Measurements from ENCODE around the gene PRKAR2A. TPM values are rescaled to one million over a fixed set of nuclear protein-coding genes. Genes with fewer than 3 reads are reported as not detected.
"Not testable (repeated sequence)": the region's sequence is repeated elsewhere in the genome, so short reads cannot be mapped to it uniquely, and the experiment has no call there.

Gene PRKAR2A
- total RNA-seq, 1 donor from 2014 or later = 29.7 TPM

GRCh38 chr3:48734541-48734940 is 113.1 kb downstream of the PRKAR2A start:
- intact Hi-C loops (cut with micrococcal nuclease) = not testable (repeated sequence)

GRCh38 chr3:48733752-48734518 is 113.7 kb downstream of the PRKAR2A start:
- intact Hi-C loops (cut with micrococcal nuclease) = not testable (repeated sequence)

GRCh38 chr3:48727511-48727910 is 120.2 kb downstream of the PRKAR2A start:
- intact Hi-C loops (cut with micrococcal nuclease) = no loop called here

GRCh38 chr3:48725185-48725855 is 122.4 kb downstream of the PRKAR2A start:
- intact Hi-C loops (cut with micrococcal nuclease) = not testable (repeated sequence)

GRCh38 chr3:48723725-48724124 is 123.9 kb downstream of the PRKAR2A start:
- intact Hi-C loops (cut with micrococcal nuclease) = no loop called here

GRCh38 chr3:48723293-48723692 is 124.4 kb downstream of the PRKAR2A start:
- intact Hi-C loops (cut with micrococcal nuclease) = not testable (repeated sequence)

- intact Hi-C loops (cut with micrococcal nuclease) = loop anchor here (1.0 to 10.0 kb wide), 20 partner anchors 32 to 1432 kb away; partner anchors contain the start of genes APEH, ARIH2, DAG1 and KIF9
Measured at GRCh38 chr3:48716982-48717746, 130.5 kb downstream of the PRKAR2A start, which contains the start of gene IP6K2. IP6K2 (minus strand) TSS chr3:48717221; CDS start chr3:48695291, 21,930 bp downstream.

GRCh38 chr3:48716508-48716981 is 131.1 kb downstream of the PRKAR2A start:
- intact Hi-C loops (cut with micrococcal nuclease) = loop anchor here (2.0 to 10.0 kb wide), 5 partner anchors 60 to 1432 kb away; partner anchors contain the start of genes APEH, KIF9, KLHL18 and RHOA

GRCh38 chr3:48715174-48715800 is 132.4 kb downstream of the PRKAR2A start:
- intact Hi-C loops (cut with micrococcal nuclease) = loop anchor here (5.0 to 10.0 kb wide), 3 partner anchors 697 to 1430 kb away; partner anchors contain the start of genes APEH, KIF9, KLHL18 and RHOA

GRCh38 chr3:48711727-48712126 is 135.9 kb downstream of the PRKAR2A start:
- intact Hi-C loops (cut with micrococcal nuclease) = loop anchor here (10.0 kb wide), 1 partner anchor 1427 kb away; the partner anchor contains the start of genes KIF9 and KLHL18

GRCh38 chr3:48709051-48709461 is 138.6 kb downstream of the PRKAR2A start:
- intact Hi-C loops (cut with micrococcal nuclease) = no loop called here

GRCh38 chr3:48708481-48708889 is 139.2 kb downstream of the PRKAR2A start:
- intact Hi-C loops (cut with micrococcal nuclease) = no loop called here

- intact Hi-C loops (cut with micrococcal nuclease) = no loop called here
Measured at GRCh38 chr3:48707157-48707556, 140.5 kb downstream of the PRKAR2A start.

- intact Hi-C loops (cut with micrococcal nuclease) = no loop called here
Measured at GRCh38 chr3:48702320-48702920, 145.3 kb downstream of the PRKAR2A start.

GRCh38 chr3:48700731-48701405 is 146.8 kb downstream of the PRKAR2A start:
- intact Hi-C loops (cut with micrococcal nuclease) = no loop called here

GRCh38 chr3:48698891-48699290 is 148.8 kb downstream of the PRKAR2A start:
- intact Hi-C loops (cut with micrococcal nuclease) = no loop called here

- intact Hi-C loops (cut with micrococcal nuclease) = no loop called here
Measured at GRCh38 chr3:48697952-48698351, 149.7 kb downstream of the PRKAR2A start.

- intact Hi-C loops (cut with micrococcal nuclease) = no loop called here
Measured at GRCh38 chr3:48696601-48697000, 151.1 kb downstream of the PRKAR2A start.
